HFF-Myc (cell line): ENCODE measurements around the gene DPF3.

Source experiments
- DNase-seq: peaks from one replicate; pipeline ENCODE4 v3.0.0-alpha.2; 2011; ENCODE audit warnings: low read depth; ENCODE audit errors: extremely low read depth
- H3K4me3 ChIP-seq: replicated peaks from 2 replicates; pipeline ENCODE4 v1.5.1; 2011; ENCODE audit warnings: low read depth, mild to moderate bottlenecking, control low read depth, low read length
- TF ChIP-seq, protein P1 (sequence below): IDR thresholded peaks from 2 replicates; pipeline ENCODE4 v1.5.1; 2012; ENCODE audit warnings: mild to moderate bottlenecking, low read depth, low read length, control low read depth; ENCODE audit errors: missing control alignments

Gene DPF3

DNA sequence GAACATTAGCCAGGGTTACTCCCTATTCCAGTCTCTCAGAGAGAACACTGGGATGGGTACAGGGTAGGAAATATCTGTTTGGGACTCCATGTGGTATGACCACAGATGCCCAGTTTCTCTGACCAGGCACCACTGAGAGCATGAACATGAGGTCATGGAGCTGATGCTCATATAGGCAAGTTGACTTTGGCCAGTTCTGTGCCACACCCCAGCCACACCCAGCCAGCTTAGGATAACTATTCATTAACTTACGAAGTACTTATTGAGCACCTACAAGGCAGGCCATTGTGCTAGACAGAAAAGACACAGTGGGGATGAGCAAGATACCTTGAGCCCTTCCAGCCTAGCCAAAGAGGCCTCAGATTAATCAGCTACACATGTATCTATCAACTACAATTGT is 262.5 kb downstream of the DPF3 start:
- TF ChIP-seq, protein P1, sequence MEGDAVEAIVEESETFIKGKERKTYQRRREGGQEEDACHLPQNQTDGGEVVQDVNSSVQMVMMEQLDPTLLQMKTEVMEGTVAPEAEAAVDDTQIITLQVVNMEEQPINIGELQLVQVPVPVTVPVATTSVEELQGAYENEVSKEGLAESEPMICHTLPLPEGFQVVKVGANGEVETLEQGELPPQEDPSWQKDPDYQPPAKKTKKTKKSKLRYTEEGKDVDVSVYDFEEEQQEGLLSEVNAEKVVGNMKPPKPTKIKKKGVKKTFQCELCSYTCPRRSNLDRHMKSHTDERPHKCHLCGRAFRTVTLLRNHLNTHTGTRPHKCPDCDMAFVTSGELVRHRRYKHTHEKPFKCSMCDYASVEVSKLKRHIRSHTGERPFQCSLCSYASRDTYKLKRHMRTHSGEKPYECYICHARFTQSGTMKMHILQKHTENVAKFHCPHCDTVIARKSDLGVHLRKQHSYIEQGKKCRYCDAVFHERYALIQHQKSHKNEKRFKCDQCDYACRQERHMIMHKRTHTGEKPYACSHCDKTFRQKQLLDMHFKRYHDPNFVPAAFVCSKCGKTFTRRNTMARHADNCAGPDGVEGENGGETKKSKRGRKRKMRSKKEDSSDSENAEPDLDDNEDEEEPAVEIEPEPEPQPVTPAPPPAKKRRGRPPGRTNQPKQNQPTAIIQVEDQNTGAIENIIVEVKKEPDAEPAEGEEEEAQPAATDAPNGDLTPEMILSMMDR = no peak
- no peak for DNase-seq
- H3K4me3 ChIP-seq = no peak overlapping the region

DNA sequence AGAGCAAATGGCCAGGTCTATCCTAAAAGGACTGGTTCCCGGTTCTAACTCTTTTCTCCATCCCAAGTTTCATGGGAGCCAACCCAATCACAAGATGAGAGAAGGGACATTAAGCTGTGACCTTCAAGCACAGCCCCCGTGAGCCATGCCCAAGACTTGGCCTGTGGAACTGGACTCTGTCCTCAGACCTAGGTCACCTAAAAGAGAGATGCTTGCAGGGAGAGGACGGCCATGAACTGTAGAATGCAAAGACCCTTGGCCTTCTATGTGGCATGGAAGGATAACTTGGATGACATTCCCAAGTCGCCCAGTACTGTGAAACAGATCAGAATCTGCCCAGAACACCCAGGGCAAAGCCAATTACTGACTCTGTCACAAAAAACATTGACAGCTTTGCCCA is 263.5 kb downstream of the DPF3 start:
- TF ChIP-seq, protein P1 = no peak
- no peak overlapping the region for H3K4me3 ChIP-seq
- no peak for DNase-seq

DNA sequence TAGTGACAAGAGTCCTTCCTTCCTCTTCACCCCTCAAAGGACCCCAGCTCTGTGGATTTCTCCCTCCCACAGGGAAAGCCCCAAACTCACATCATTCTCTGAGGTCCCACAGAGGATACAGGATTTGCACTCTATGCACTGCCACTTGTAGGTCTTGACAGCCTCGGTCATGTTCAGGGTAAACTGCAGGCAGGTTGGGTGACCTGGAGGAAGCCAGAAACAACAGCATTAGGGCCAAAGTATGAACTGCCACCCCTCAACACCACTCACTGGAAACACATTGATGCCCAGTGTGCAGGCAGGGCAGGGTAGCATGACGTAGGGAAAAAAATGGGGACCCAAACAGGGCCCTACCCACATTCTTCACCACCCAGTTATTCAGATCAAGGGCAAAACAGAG is 264.4 kb downstream of the DPF3 start:
- DNase-seq = no peak
- TF ChIP-seq, protein P1 = no peak
- H3K4me3 ChIP-seq = no peak overlapping the region

DNA sequence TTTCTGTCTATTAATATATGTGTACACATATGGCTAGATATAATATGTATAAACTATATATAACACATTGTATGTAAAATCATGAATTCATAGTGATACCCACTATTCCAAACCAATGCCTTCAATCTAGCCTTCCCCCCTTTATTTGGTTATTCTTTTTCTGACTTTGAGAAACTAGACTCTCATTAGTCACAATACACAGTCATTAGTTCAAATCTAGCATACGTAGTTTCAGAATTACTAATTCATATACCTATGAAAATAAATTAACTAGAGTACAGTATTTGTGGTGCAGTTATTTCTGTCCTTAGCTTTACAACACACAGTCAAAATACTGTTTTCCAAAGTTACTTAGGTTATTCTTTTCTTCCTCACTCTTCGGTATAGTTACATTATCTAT is 268.2 kb downstream of the DPF3 start:
- H3K4me3 ChIP-seq = no peak overlapping the region
- TF ChIP-seq, protein P1 = no peak
- DNase-seq = no peak

DNA sequence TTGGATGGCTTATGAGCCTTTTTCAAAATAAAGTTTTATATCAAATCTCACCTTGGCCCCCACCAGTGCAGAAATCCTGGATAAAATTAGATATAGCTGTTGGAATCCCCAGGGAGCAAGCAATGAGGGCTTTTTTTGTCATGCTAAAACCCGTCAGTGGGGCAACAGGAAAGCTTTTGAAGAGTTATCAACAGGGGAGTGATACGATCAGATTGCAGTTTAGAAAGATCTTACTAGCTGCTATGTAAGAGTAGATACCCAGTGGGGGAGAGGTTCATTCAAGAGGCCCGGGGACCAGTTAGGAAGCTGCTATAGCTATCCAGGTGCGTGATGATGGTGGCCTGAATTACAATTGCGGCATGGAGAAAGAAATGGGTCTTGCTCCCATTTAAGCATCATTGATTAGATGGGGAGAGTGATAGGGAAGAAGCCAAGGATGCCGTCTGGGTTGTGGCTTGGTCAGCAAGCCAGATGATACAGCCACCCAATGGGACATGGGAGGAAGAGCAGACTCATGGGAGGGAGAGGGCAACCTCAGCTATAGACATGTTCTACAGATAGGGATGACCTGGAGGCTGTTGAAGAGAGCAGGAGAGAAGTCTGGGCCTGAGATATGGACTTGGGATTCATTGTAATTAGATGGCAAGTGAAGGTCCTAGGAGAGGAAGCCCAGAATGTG is 272.4 kb downstream of the DPF3 start:
- TF ChIP-seq, protein P1 = no peak
- no peak for DNase-seq
- H3K4me3 ChIP-seq = no peak overlapping the region

DNA sequence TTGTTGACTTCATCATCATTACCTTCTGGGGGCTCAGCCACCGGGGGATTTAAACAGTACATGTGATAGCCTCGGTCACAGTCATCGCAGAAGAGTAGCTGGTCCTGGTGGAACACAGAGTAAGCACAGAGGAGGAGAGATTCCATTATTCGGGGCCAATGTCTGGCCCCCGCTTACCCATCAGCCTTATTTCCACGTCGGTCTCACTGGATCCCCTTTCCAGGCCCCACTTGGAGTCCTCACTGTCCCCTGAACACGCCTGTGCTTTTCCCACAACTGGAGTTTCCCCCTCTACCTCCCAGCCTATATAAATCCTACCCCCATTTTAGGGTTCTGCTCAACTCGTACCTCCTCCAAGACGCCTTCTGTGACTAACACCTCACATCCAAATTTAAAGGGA is 274.0 kb downstream of the DPF3 start:
- H3K4me3 ChIP-seq = no peak overlapping the region
- TF ChIP-seq, protein P1 = no peak
- DNase-seq = no peak

DNA sequence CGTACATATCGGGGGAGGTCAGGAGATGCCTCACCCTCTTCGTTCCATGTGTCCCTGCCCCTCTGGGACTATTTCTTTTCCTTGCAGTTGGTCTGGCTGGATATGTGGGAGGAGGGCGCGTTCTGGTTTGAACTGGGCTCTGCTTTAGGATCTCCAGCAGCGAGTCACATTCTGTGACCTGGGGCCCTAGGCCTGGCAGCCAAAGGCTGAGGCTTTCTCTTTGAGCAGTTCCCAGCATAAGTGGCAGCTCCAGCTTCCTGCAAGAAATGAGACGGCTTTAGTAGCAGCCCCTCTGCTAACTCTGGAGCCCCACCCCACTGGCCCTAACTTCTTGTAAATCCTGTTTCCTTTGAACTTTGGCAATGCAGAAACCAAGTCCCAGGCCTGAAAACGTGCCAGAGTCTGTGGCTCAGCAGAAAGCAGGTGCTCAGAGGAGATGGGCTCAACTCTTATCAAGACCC is 274.8 kb downstream of the DPF3 start:
- no peak for DNase-seq
- TF ChIP-seq, protein P1 = no peak
- H3K4me3 ChIP-seq = no peak overlapping the region
